Stomach (tissue), 4 donors: Measurements from ENCODE around the gene STKLD1.

Source experiments
- CTCF ChIP-seq, 7 experiments: fragments of 450-650 bp in 4 of 7; fragments of 200-600 bp in 3 of 7; sonication (generic) in 3 of 7; IDR thresholded peaks; one replicate each; pipeline ENCODE4 v1.5.1; 2016 to 2019; ENCODE audit warnings: antibody characterized with exemption in 7 of 7, control low read depth in 2 of 7, mild to moderate bottlenecking in 1 of 7
- EP300 ChIP-seq: sonication (generic); formaldehyde crosslinking; IDR thresholded peaks from one replicate; pipeline ENCODE4 v1.6.1; 2017; ENCODE audit warnings: antibody characterized with exemption

GRCh38 chr9:133404454-133405002 lies 28.4 kb downstream of the STKLD1 start:
- TF ChIP-seq CTCF (IDR thresholded peaks at IDR 0.05) (no peak), EP300 (no peak)
